SK-N-SH treated with all-trans-retinoic acid at 6 μM for 48 hours (cell line): ENCODE results near the gene OR6J1.
"Not testable (repeated sequence)": the region's sequence is repeated elsewhere in the genome, so short reads cannot be mapped to it uniquely, and the experiment has no call there.

Experiments
- ATAC-seq: fragments of 200-7000 bp; cut with Tn5 transposase; 3 replicates; pipeline ENCODE4 v1.9.1; 2020; ENCODE audit warnings: mild to moderate bottlenecking, moderate library complexity
- BACH2 ChIP-seq: fragments of 250-450 bp; sonication (Bioruptor Pico); IDR thresholded peaks from 2 replicates; pipeline ENCODE4 v1.9.0; 2021; ENCODE audit warnings: mild to moderate bottlenecking, borderline replicate concordance
- CREB5 ChIP-seq: fragments of 250-450 bp; sonication (Bioruptor Pico); IDR thresholded peaks from 2 replicates; pipeline ENCODE4 v1.5.1; 2020; ENCODE audit warnings: low read depth, mild to moderate bottlenecking, moderate library complexity
- CSDC2 ChIP-seq: fragments of 250-450 bp; sonication (Bioruptor Pico); IDR thresholded peaks from 2 replicates; pipeline ENCODE4 v1.5.0; 2020; ENCODE audit warnings: mild to moderate bottlenecking, moderate library complexity
- CSRNP3 ChIP-seq: fragments of 250-450 bp; sonication (Bioruptor Pico); IDR thresholded peaks from 2 replicates; pipeline ENCODE4 v1.5.1; 2021; ENCODE audit warnings: mild to moderate bottlenecking, moderate library complexity
- ESRRG ChIP-seq: fragments of 250-450 bp; sonication (Bioruptor Pico); IDR thresholded peaks from 2 replicates; pipeline ENCODE4 v1.6.1; 2021; ENCODE audit warnings: mild to moderate bottlenecking
- GLIS3 ChIP-seq: fragments of 250-450 bp; sonication (Bioruptor Pico); IDR thresholded peaks from 2 replicates; pipeline ENCODE4 v1.5.0; 2020; ENCODE audit warnings: mild to moderate bottlenecking, moderate library complexity
- ISL1 ChIP-seq: fragments of 250-450 bp; sonication (Bioruptor Pico); IDR thresholded peaks from 2 replicates; pipeline ENCODE4 v2.1.2; 2022; ENCODE audit warnings: mild to moderate bottlenecking, moderate library complexity
- OSR1 ChIP-seq: fragments of 250-450 bp; sonication (Bioruptor Pico); IDR thresholded peaks from 2 replicates; pipeline ENCODE4 v1.8.0; 2022; ENCODE audit warnings: moderate library complexity, mild to moderate bottlenecking, inconsistent platforms
- PATZ1 ChIP-seq: fragments of 250-450 bp; sonication (Bioruptor Pico); IDR thresholded peaks from 2 replicates; pipeline ENCODE4 v1.8.0; 2020; ENCODE audit warnings: mild to moderate bottlenecking, moderate library complexity, borderline replicate concordance
- POU6F1 ChIP-seq: fragments of 250-450 bp; sonication (Bioruptor Pico); IDR thresholded peaks from 2 replicates; pipeline ENCODE4 v1.8.0; 2021; ENCODE audit warnings: low read depth, mild to moderate bottlenecking, moderate library complexity, borderline replicate concordance
- RARB ChIP-seq: fragments of 250-450 bp; sonication (Bioruptor Pico); IDR thresholded peaks from 2 replicates; pipeline ENCODE4 v1.8.0; 2021; ENCODE audit warnings: mild to moderate bottlenecking, moderate library complexity
- TSHZ2 ChIP-seq: fragments of 250-450 bp; sonication (Bioruptor Pico); IDR thresholded peaks from 2 replicates; pipeline ENCODE4 v1.5.0; 2020; ENCODE audit warnings: mild to moderate bottlenecking, moderate library complexity
- ZC3H10 ChIP-seq: fragments of 250-450 bp; sonication (Bioruptor Pico); IDR thresholded peaks from 2 replicates; pipeline ENCODE4 v1.5.1; 2021; ENCODE audit warnings: mild to moderate bottlenecking, moderate library complexity
- ZFP3 ChIP-seq: fragments of 250-450 bp; sonication (Bioruptor Pico); IDR thresholded peaks from 2 replicates; pipeline ENCODE4 v1.5.0; 2020; ENCODE audit warnings: mild to moderate bottlenecking, moderate library complexity
- ZFP30 ChIP-seq: fragments of 450-650 bp; formaldehyde crosslinking; IDR thresholded peaks from 2 replicates; pipeline ENCODE4 v1.5.0; 2022; ENCODE audit warnings: mild to moderate bottlenecking, moderate library complexity
- ZNF565 ChIP-seq: fragments of 450-650 bp; formaldehyde crosslinking; conservative IDR thresholded peaks from 2 replicates; pipeline ENCODE4 v1.5.0; 2020; ENCODE audit warnings: low read depth, mild to moderate bottlenecking, moderate library complexity
- ZNF70 ChIP-seq: fragments of 450-650 bp; formaldehyde crosslinking; IDR thresholded peaks from 2 replicates; pipeline ENCODE4 v1.5.0; 2020; ENCODE audit warnings: mild to moderate bottlenecking, moderate library complexity

Gene OR6J1

GRCh38 chr14:22626590-22626989 is 17.6 kb downstream of the OR6J1 start:
- TF ChIP-seq ESRRG (CRISPR knock-in tag) (no peak), ZC3H10 (CRISPR knock-in tag) (no peak), ZFP30 (no peak), ZNF565 (CRISPR knock-in tag) (no peak)
- no peak for ATAC-seq

- no peak for ATAC-seq
- TF ChIP-seq ZFP30 = no peak
- no peak for TF ChIP-seq ZFP3 (CRISPR knock-in tag)
- TF ChIP-seq GLIS3 (CRISPR knock-in tag) = no peak
- no peak for TF ChIP-seq RARB (CRISPR knock-in tag)
- TF ChIP-seq CSDC2 = no peak
- no peak for TF ChIP-seq ZNF70 (CRISPR knock-in tag)
These were observed 21.1 kb downstream of the OR6J1 start for GRCh38 chr14:22623047-22623446.

- TF ChIP-seq RARB (CRISPR knock-in tag) = no peak
- no peak for TF ChIP-seq POU6F1 (CRISPR knock-in tag)
- no peak for TF ChIP-seq CSDC2
- no peak for TF ChIP-seq GLIS3 (CRISPR knock-in tag)
- ATAC-seq = no peak
These were observed 21.9 kb downstream of the OR6J1 start for GRCh38 chr14:22622255-22622654.

GRCh38 chr14:22615765-22616164 is 28.4 kb downstream of the OR6J1 start:
- not testable (repeated sequence) for ATAC-seq

GRCh38 chr14:22614240-22614799 is 29.8 kb downstream of the OR6J1 start:
- ATAC-seq = peak; percentile 94
- no peak for TF ChIP-seq PATZ1 (CRISPR knock-in tag)
- peak; percentile 23; the same call in 1 of the 2 replicates for TF ChIP-seq CREB5
- TF ChIP-seq ZC3H10 (CRISPR knock-in tag) = no peak
- peak; percentile 63 for TF ChIP-seq ISL1 (CRISPR knock-in tag)

- ATAC-seq = no peak; the same call in 2 of the 3 replicates
- TF ChIP-seq OSR1 (CRISPR knock-in tag) (no peak), CSRNP3 (CRISPR knock-in tag) (no peak), ESRRG (CRISPR knock-in tag) (no peak), GLIS3 (CRISPR knock-in tag) (no peak), PATZ1 (CRISPR knock-in tag) (no peak), ZFP30 (no peak), CSDC2 (no peak), BACH2 (CRISPR knock-in tag) (no peak), TSHZ2 (CRISPR knock-in tag) (no peak), ZNF70 (CRISPR knock-in tag) (no peak), RARB (CRISPR knock-in tag) (no peak)
These were observed 30.4 kb downstream of the OR6J1 start for GRCh38 chr14:22613736-22614239.
